ENCODE measurements around the gene DNAJB1.

DNAJB1 gene

DNA sequence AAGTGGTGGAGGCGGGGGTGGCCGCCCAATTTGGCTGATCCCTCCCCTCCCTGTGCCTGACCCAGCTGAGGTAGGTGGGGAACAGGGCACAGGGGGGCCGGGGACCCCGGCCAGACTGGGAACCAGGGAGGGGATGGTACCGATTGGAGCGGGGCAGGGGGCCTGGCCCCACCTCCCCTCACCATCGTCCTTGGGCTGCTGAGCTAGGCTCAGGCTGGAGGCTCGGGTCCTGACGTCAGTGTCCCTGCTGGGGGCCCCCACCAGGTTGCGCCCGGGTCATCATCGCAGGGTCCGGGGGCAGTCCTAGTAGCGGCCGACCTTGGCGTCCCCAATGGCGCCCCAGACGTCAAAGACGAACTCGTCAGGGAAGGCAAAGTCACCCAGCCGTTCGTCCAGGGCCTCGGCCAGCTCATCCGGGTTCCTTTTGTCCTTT, 40.1 kb downstream of the DNAJB1 start:
- POLR2A ChIA-PET, result interaction anchor here (1.0 kb wide), 1 partner anchor 341 kb away, joined by 4 read pairs; no protein-coding TSS in a partner anchor
- TF ChIP-seq TARDBP (IDR thresholded peaks at IDR 0.05), result no peak
- TF ChIP-seq FOXM1 (IDR thresholded peaks at IDR 0.05; ENCODE audit: borderline replicate concordance), result no peak
- no peak for TF ChIP-seq NFRKB (IDR thresholded peaks at IDR 0.05)
- no peak for TF ChIP-seq CTBP1 (IDR thresholded peaks at IDR 0.05; ENCODE audit: borderline replicate concordance)
- no peak for TF ChIP-seq ZNF384 (IDR thresholded peaks at IDR 0.05)
- TF ChIP-seq ELF4 (IDR thresholded peaks at IDR 0.05), result no peak
- TF ChIP-seq, protein P1, sequence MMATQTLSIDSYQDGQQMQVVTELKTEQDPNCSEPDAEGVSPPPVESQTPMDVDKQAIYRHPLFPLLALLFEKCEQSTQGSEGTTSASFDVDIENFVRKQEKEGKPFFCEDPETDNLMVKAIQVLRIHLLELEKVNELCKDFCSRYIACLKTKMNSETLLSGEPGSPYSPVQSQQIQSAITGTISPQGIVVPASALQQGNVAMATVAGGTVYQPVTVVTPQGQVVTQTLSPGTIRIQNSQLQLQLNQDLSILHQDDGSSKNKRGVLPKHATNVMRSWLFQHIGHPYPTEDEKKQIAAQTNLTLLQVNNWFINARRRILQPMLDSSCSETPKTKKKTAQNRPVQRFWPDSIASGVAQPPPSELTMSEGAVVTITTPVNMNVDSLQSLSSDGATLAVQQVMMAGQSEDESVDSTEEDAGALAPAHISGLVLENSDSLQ (IDR thresholded peaks at IDR 0.05), result no peak
- no peak for TF ChIP-seq HDGF (IDR thresholded peaks at IDR 0.05; ENCODE audit: borderline replicate concordance)
- no peak for TF ChIP-seq LEF1 (IDR thresholded peaks at IDR 0.05; ENCODE audit: borderline replicate concordance)
- TF ChIP-seq SP1 (IDR thresholded peaks at IDR 0.05), result no peak
- TF ChIP-seq ARNT (IDR thresholded peaks at IDR 0.05), result no peak
- no peak for TF ChIP-seq L3MBTL2 (conservative IDR thresholded peaks at IDR 0.05)
- CTCF ChIA-PET, result no interaction called here
- no peak for DNase-seq (ENCODE audit: extremely low spot score)

DNA sequence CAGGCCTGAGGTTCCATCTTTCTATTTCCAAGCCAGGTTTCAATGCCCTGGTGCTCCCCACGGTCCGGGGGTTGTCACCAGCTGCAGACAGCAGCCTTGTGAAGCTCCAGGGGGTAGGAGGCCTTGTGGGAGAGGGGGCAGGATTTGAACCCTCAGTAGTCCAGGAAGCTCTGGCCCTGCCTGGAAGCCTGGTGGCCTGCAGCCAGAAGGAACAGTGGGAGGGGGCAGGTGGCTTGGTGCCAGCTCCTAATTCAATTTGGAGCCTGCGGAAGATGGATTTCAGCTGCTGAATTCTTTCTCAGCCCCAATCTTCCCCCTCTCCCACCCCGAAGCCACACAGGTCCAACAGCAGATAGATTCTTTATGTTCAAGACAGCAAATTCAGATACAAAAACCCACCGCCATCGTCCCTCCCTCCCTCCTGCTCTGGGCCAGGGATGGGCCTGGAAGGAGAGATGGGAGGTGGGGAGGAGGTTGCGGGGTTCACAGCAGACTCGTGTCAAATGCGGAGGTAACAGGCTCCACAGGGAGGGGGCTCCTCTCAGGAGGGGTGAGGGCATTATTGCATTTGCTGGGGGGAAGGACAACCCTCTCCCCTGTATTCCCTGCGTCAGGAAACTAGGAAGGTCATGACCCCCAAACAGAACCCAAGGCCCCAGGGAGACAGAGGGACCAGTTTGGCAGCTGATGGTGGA, 40.6 kb downstream of the DNAJB1 start:
- DNase-seq (ENCODE audit: extremely low spot score), result no peak
- ChIA-PET CTCF (no interaction called here), POLR2A (interaction anchor here (1.0 kb wide), 1 partner anchor 341 kb away, joined by 4 read pairs; no protein-coding TSS in a partner anchor)
- TF ChIP-seq SP1 (IDR thresholded peaks at IDR 0.05) (no peak), ARNT (IDR thresholded peaks at IDR 0.05) (no peak), NFRKB (IDR thresholded peaks at IDR 0.05) (no peak), HDGF (IDR thresholded peaks at IDR 0.05; ENCODE audit: borderline replicate concordance) (no peak)

DNA sequence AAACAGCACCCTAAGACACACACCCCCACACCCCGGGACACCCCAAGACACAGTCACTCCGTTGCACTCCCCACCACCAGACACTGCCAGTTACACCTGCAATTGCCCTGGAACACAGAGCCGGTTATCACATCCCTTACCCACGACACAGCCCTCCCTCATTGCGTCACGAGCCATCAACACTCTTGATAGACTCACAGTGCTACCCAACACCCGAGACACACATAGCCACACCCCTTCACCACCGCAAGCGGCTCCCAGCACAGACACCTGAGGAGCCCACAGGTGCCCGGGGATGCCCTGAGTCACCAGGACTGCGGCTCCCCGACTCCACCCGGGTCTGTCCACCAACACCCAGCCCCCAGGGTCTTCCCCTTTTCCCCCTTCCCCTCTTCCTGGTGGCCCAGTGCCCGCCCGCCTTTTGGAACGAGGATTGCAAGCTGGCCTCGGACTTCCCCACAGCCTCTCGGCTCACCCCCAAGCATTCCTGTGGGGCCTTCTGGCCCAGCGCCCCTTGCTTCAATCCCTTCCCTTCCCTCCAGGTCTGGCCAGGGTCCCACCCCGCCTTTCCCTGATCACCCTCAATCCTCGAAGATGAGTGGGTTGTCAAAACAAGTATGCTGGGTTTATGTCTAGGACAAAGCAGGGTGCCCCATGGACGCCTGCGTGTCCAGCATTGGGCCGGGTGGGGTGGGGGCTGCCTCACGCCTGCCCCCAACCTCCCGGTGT, 41.4 kb downstream of the DNAJB1 start:
- ChIA-PET CTCF (no interaction called here), POLR2A (no interaction called here)
- TF ChIP-seq ZNF384 (IDR thresholded peaks at IDR 0.05) (no peak), SP1 (IDR thresholded peaks at IDR 0.05) (no peak), L3MBTL2 (conservative IDR thresholded peaks at IDR 0.05) (no peak), ARNT (IDR thresholded peaks at IDR 0.05) (no peak), BHLHE40 (IDR thresholded peaks at IDR 0.05; ENCODE audit: borderline replicate concordance) (no peak), LEF1 (IDR thresholded peaks at IDR 0.05; ENCODE audit: borderline replicate concordance) (no peak), HDGF (IDR thresholded peaks at IDR 0.05; ENCODE audit: borderline replicate concordance) (no peak), FOXA1 (IDR thresholded peaks at IDR 0.05) (no peak), SUZ12 (IDR thresholded peaks at IDR 0.05) (no peak), TARDBP (IDR thresholded peaks at IDR 0.05) (no peak), NFRKB (IDR thresholded peaks at IDR 0.05) (no peak), CTBP1 (IDR thresholded peaks at IDR 0.05; ENCODE audit: borderline replicate concordance) (no peak), ELF4 (IDR thresholded peaks at IDR 0.05) (no peak)
- TF ChIP-seq, protein P1 (IDR thresholded peaks at IDR 0.05), result no peak
- DNase-seq (ENCODE audit: extremely low spot score), result peak; percentile 6

DNA sequence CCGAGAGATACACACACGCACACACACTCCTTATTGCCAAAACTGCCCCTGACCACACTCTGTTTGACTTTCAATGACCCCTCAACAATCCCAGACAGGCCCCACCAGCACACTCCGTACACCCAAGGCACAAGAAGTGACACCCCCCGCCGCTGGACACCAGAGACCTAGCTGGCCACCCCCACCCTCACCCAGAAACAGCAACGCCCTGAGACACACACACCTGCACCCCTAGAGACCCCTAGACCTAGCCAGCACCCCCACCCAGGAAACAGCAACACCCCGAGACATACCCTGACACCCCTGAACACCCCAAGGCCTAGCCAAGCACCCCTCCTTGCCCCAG, 41.9 kb downstream of the DNAJB1 start:
- no peak for DNase-seq (ENCODE audit: extremely low spot score)
- ChIA-PET CTCF (no interaction called here), POLR2A (no interaction called here)
- no peak for TF ChIP-seq SUZ12 (IDR thresholded peaks at IDR 0.05)
- no peak for TF ChIP-seq NFRKB (IDR thresholded peaks at IDR 0.05)
- TF ChIP-seq FOXM1 (IDR thresholded peaks at IDR 0.05; ENCODE audit: borderline replicate concordance), result no peak
- TF ChIP-seq FOXK2 (IDR thresholded peaks at IDR 0.05), result no peak
- no peak for TF ChIP-seq ELF4 (IDR thresholded peaks at IDR 0.05)
- no peak for TF ChIP-seq L3MBTL2 (conservative IDR thresholded peaks at IDR 0.05)

- no peak for DNase-seq (ENCODE audit: extremely low spot score)
- TF ChIP-seq HDGF (IDR thresholded peaks at IDR 0.05; ENCODE audit: borderline replicate concordance), result no peak
- no peak for TF ChIP-seq BHLHE40 (IDR thresholded peaks at IDR 0.05; ENCODE audit: borderline replicate concordance)
- no peak for TF ChIP-seq ELF4 (IDR thresholded peaks at IDR 0.05)
- no peak for TF ChIP-seq ARNT (IDR thresholded peaks at IDR 0.05)
- no peak for TF ChIP-seq LEF1 (IDR thresholded peaks at IDR 0.05; ENCODE audit: borderline replicate concordance)
- no peak for TF ChIP-seq SP1 (IDR thresholded peaks at IDR 0.05)
- no peak for TF ChIP-seq SUZ12 (IDR thresholded peaks at IDR 0.05)
- no peak for TF ChIP-seq L3MBTL2 (conservative IDR thresholded peaks at IDR 0.05)
- TF ChIP-seq, protein P1 (IDR thresholded peaks at IDR 0.05), result no peak
- TF ChIP-seq ZNF384 (IDR thresholded peaks at IDR 0.05), result no peak
- POLR2A ChIA-PET, result no interaction called here
- CTCF ChIA-PET, result interaction anchor here (0.9 kb wide), 1 partner anchor 69 kb away, joined by 3 read pairs; no protein-coding TSS in a partner anchor
Measured at GRCh38 chr19:14475251-14476073, 42.7 kb downstream of the DNAJB1 start, which contains the start of gene PTGER1. Gene PTGER1, minus strand, starts transcription at chr19:14475354. Its CDS starts 1,034 bp downstream, at chr19:14474320.

Data from HEK293T (cell line).